CD4-positive, CD25-positive, alpha-beta regulatory T cell (primary cell): ENCODE data around the gene KIFC3. TPM values are rescaled to one million over a fixed set of nuclear protein-coding genes. Genes with fewer than 3 reads are reported as not detected.
"Not testable (repeated sequence)": the region's sequence is repeated elsewhere in the genome, so short reads cannot be mapped to it uniquely, and the experiment has no call there.

Source experiments
- ATAC-seq, 2 donors: fragments of 150-1000 bp; cut with Tn5 transposase; one replicate each; pipeline ENCODE4 v1.10.0; 2021; ENCODE audit warnings: low read depth in 2 of 2, moderate number of reproducible peaks in 2 of 2, moderate library complexity in 1 of 2
- DNase-seq, 3 donors: peaks; one replicate each; pipeline versions ENCODE4 v3.0.0 to v3.0.0-alpha.2; 2012 to 2022; ENCODE audit warnings: mixed read lengths in 1 of 3
- H3K27ac ChIP-seq: one replicate; pipeline ENCODE4 v1.7.0; 2013; ENCODE audit warnings: mild to moderate bottlenecking, low read length; ENCODE audit not compliant: insufficient read depth, poor library complexity, severe bottlenecking
- H3K27me3 ChIP-seq: one replicate; pipeline ENCODE4 v1.7.0; 2013; ENCODE audit warnings: low read length; ENCODE audit not compliant: control insufficient read depth, insufficient read depth
- H3K36me3 ChIP-seq: one replicate; pipeline ENCODE4 v1.7.0; 2013; ENCODE audit warnings: mild to moderate bottlenecking, low read length, moderate library complexity; ENCODE audit not compliant: control insufficient read depth, insufficient read depth
- H3K4me1 ChIP-seq: 2 replicates; pipeline ENCODE4 v1.7.0; 2013; ENCODE audit warnings: mild to moderate bottlenecking, low read length; ENCODE audit not compliant: insufficient read depth, control insufficient read depth, poor library complexity, severe bottlenecking
- H3K4me3 ChIP-seq: one replicate; pipeline ENCODE4 v1.7.0; 2013; ENCODE audit warnings: low read depth, mild to moderate bottlenecking, low read length, moderate library complexity
- H3K9me3 ChIP-seq, 2 experiments: 1 replicate in 1 of 2; 2 replicates in 1 of 2; pipeline ENCODE4 v1.7.0; 2013; ENCODE audit warnings: low read length in 2 of 2, mild to moderate bottlenecking in 1 of 2, moderate library complexity in 1 of 2; ENCODE audit not compliant: control insufficient read depth in 2 of 2
- H3K27ac Mint-ChIP-seq, 3 donors: one replicate each; pipeline ENCODE4 v1.8.0; 2020 to 2022; ENCODE audit warnings: mild to moderate bottlenecking in 3 of 3, mixed read lengths in 3 of 3, moderate library complexity in 2 of 3
- H3K27me3 Mint-ChIP-seq: one replicate; pipeline ENCODE4 v1.8.0; 2022; ENCODE audit warnings: mild to moderate bottlenecking, mixed read lengths
- H3K36me3 Mint-ChIP-seq: one replicate; pipeline ENCODE4 v1.8.0; 2020; ENCODE audit warnings: mixed read lengths
- H3K4me1 Mint-ChIP-seq, 4 donors: one replicate each; pipeline ENCODE4 v1.8.0; 2020 to 2022; ENCODE audit warnings: mixed read lengths in 4 of 4, mild to moderate bottlenecking in 1 of 4
- H3K4me3 Mint-ChIP-seq, 4 donors: one replicate each; pipeline ENCODE4 v1.8.0; 2020 to 2022; ENCODE audit warnings: mild to moderate bottlenecking in 4 of 4, mixed read lengths in 4 of 4, moderate library complexity in 3 of 4
- H3K9me3 Mint-ChIP-seq, 7 donors: one replicate each; pipeline ENCODE4 v1.8.0; 2020 to 2022; ENCODE audit warnings: mixed read lengths in 7 of 7, mild to moderate bottlenecking in 3 of 7, moderate library complexity in 2 of 7
- polyA plus RNA-seq, 4 donors: library from polyadenylated mRNA; unstranded; fragments of 300-500 nt; fragmentation: Illumina TruSeq; gene quantifications; one replicate each; pipeline ENCODE4 v1.2.3, GENCODE V29; 2021
- total RNA-seq: library from RNA; stranded (reverse); gene quantifications from one replicate; pipeline ENCODE4 v1.2.3, GENCODE V29; 2022

KIFC3 gene
- total and polyA plus RNA-seq, 5 donors from 2014 or later: 1.2 TPM; not detected in 4

GRCh38 chr16:57734925-57735754 lies 67.2 kb downstream of the KIFC3 start:
- Mint-ChIP-seq H3K36me3 (peaks cover 9% of the 10 kb centered on the region), H3K4me1 (peaks cover 0 to 42% (median 17%) of the 10 kb centered on the region in 4 donors), H3K4me3 (peak overlapping the region; percentile 90 to 99 (median 98)), H3K27ac (peak overlapping the region; percentile 97 to 98 (median 98)), H3K27me3 (peaks cover 6% of the 10 kb centered on the region), H3K9me3 (peaks cover 0 to 6% (median 0%) of the 10 kb centered on the region in 7 donors)
- H3K9me3 ChIP-seq: no peaks in the 10 kb centered on the region
- peak overlapping the region; percentile 89 for H3K4me3 ChIP-seq
- no peaks in the 10 kb centered on the region for H3K36me3 ChIP-seq
- DNase-seq (peak; percentile 98 to 100 (median 99)), ATAC-seq (peak; percentile 90 to 92)
- no peaks in the 10 kb centered on the region for H3K27me3 ChIP-seq
- H3K27ac ChIP-seq: peak overlapping the region; percentile 79
- peaks cover 23% of the 10 kb centered on the region for H3K4me1 ChIP-seq

GRCh38 chr16:57734308-57734924 lies 67.9 kb downstream of the KIFC3 start:
- Histone ChIP-seq H3K36me3 (no peaks in the 10 kb centered on the region), H3K9me3 (no peaks in the 10 kb centered on the region), H3K4me3 (peak overlapping the region; percentile 89), H3K27me3 (no peaks in the 10 kb centered on the region), H3K4me1 (peaks cover 23% of the 10 kb centered on the region), H3K27ac (peak overlapping the region; percentile 76)
- Mint-ChIP-seq H3K4me3 (peak overlapping the region; percentile 90 to 99 (median 98)), H3K27me3 (peaks cover 6% of the 10 kb centered on the region), H3K4me1 (peaks cover 0 to 42% (median 17%) of the 10 kb centered on the region in 4 donors), H3K36me3 (peaks cover 9% of the 10 kb centered on the region), H3K27ac (peak overlapping the region; percentile 74 to 98 (median 97)), H3K9me3 (peaks cover 0 to 6% (median 0%) of the 10 kb centered on the region in 7 donors)
- no peak for DNase-seq
- ATAC-seq: no peak

GRCh38 chr16:57732714-57733113 lies 69.6 kb downstream of the KIFC3 start:
- no peaks in the 10 kb centered on the region for H3K9me3 ChIP-seq
- ATAC-seq (no peak), DNase-seq (no peak)
- H3K4me1 ChIP-seq: peaks cover 23% of the 10 kb centered on the region
- Mint-ChIP-seq H3K4me3 (peak overlapping the region; percentile 12 to 75 (median 67)), H3K4me1 (peaks cover 0 to 38% (median 16%) of the 10 kb centered on the region in 4 donors), H3K27ac (no peak overlapping the region), H3K9me3 (peaks cover 0 to 6% (median 0%) of the 10 kb centered on the region in 7 donors), H3K27me3 (peaks cover 6% of the 10 kb centered on the region), H3K36me3 (peaks cover 9% of the 10 kb centered on the region)
- H3K36me3 ChIP-seq: no peaks in the 10 kb centered on the region
- no peak overlapping the region for H3K4me3 ChIP-seq
- H3K27ac ChIP-seq: no peak overlapping the region
- H3K27me3 ChIP-seq: no peaks in the 10 kb centered on the region

- Mint-ChIP-seq H3K4me1 (peaks cover 0 to 32% (median 13%) of the 10 kb centered on the region in 4 donors), H3K9me3 (peaks cover 0 to 6% (median 0%) of the 10 kb centered on the region in 7 donors), H3K27ac (no peak overlapping the region), H3K27me3 (peaks cover 6% of the 10 kb centered on the region), H3K4me3 (peak overlapping the region in 1 of 4 donors; percentile 12), H3K36me3 (peaks cover 9% of the 10 kb centered on the region)
- Histone ChIP-seq H3K4me3 (no peak overlapping the region), H3K4me1 (peaks cover 22% of the 10 kb centered on the region), H3K27ac (no peak overlapping the region), H3K9me3 (no peaks in the 10 kb centered on the region), H3K36me3 (no peaks in the 10 kb centered on the region), H3K27me3 (no peaks in the 10 kb centered on the region)
- ATAC-seq (no peak), DNase-seq (no peak)
These were observed 70.3 kb downstream of the KIFC3 start for GRCh38 chr16:57732037-57732436.

- peaks cover 0 to 6% (median 0%) of the 10 kb centered on the region in 7 donors for H3K9me3 Mint-ChIP-seq
- H3K27me3 Mint-ChIP-seq: peaks cover 6% of the 10 kb centered on the region
- DNase-seq (no peak), ATAC-seq (no peak)
- H3K9me3 ChIP-seq: no peaks in the 10 kb centered on the region
- no peak overlapping the region for H3K4me3 ChIP-seq
- H3K4me1 Mint-ChIP-seq: peaks cover 0 to 22% (median 5%) of the 10 kb centered on the region in 4 donors
- peak overlapping the region in 1 of 4 donors; percentile 50 for H3K4me3 Mint-ChIP-seq
- peaks cover 9% of the 10 kb centered on the region for H3K36me3 Mint-ChIP-seq
- peaks cover 13% of the 10 kb centered on the region for H3K4me1 ChIP-seq
- no peak overlapping the region for H3K27ac ChIP-seq
- H3K36me3 ChIP-seq: no peaks in the 10 kb centered on the region
- H3K27me3 ChIP-seq: no peaks in the 10 kb centered on the region
- no peak overlapping the region for H3K27ac Mint-ChIP-seq
These were observed 71.2 kb downstream of the KIFC3 start for GRCh38 chr16:57730771-57731730.

GRCh38 chr16:57729852-57730251 lies 72.4 kb downstream of the KIFC3 start:
- not testable (repeated sequence) for DNase-seq, H3K27me3 Mint-ChIP-seq, H3K9me3 Mint-ChIP-seq, H3K27ac ChIP-seq, H3K4me3 ChIP-seq, H3K36me3 ChIP-seq, H3K9me3 ChIP-seq, H3K36me3 Mint-ChIP-seq, H3K27ac Mint-ChIP-seq, H3K27me3 ChIP-seq, H3K4me3 Mint-ChIP-seq, ATAC-seq, H3K4me1 ChIP-seq
- H3K4me1 Mint-ChIP-seq: peaks cover 0 to 11% (median under 1%) of the 10 kb centered on the region in 4 donors

GRCh38 chr16:57729182-57729484 lies 73.2 kb downstream of the KIFC3 start:
- H3K4me3 Mint-ChIP-seq: no peak overlapping the region

More at GRCh38 chr16:57729182-57729484, 73.2 kb downstream of the KIFC3 start:
- ATAC-seq (no peak), DNase-seq (no peak)
- H3K4me1 ChIP-seq: peaks cover under 1% of the 10 kb centered on the region
- no peak overlapping the region for H3K27ac ChIP-seq
- Mint-ChIP-seq H3K9me3 (peaks cover 0 to 6% (median 0%) of the 10 kb centered on the region in 7 donors), H3K27me3 (no peaks in the 10 kb centered on the region), H3K36me3 (peaks cover 9% of the 10 kb centered on the region), H3K4me1 (peaks cover 0 to 7% (median 0%) of the 10 kb centered on the region in 4 donors), H3K27ac (no peak overlapping the region)
- no peaks in the 10 kb centered on the region for H3K36me3 ChIP-seq
- H3K4me3 ChIP-seq: no peak overlapping the region
- no peaks in the 10 kb centered on the region for H3K27me3 ChIP-seq
- H3K9me3 ChIP-seq: no peaks in the 10 kb centered on the region
